DMS 273 (cell line): ENCODE results near the gene MTX1.
A peak's percentile ranks its signal among the peaks of the same experiment; 100 is the strongest.

Source experiments
- DNase-seq: peaks from one replicate; lab custom pipeline; 2025; ENCODE audit not compliant: unreplicated experiment; lab: John Stamatoyannopoulos, UW

Gene MTX1

DNA sequence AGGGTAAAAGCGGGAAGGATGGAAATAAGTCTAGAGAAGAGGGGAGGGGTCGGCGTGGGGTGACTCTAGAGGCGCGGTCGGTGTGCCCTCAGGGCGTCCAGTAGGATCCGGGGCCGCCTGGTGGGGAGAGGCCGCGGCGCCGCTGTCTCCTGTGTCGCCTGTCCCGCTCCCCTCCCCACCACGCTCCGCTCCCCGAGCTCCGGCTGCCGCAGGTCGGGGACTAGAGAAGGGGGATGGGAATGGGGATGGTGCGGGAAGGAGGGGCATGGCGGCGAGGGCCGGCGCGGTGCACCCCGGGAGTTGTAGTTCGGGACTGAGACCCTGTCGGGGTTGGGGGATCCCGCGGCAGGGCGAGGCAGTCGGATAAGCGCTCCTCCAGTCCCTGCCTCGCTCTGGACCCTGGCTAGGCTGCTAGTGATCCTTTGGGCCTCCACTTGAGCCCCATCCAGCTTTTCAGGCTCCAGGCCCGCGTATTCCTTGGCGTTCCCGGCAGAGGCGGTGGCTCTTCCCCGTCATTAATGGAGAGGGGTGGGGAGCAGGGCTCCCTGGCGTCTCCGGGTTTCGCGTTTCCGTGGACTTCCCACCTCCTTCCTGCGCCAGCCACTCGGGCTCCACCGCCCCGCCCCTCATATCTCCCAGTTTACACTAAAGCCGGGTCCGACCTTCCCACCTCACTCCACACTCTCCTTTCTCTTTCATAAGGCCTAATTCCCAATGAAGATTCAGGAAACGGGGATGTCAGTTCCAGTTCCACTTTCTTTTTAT lies 46.9 kb downstream of the MTX1 start, which contains the start of gene ENTREP3:
Gene ENTREP3, minus strand, starts transcription at position 241 of the 765 bp plus-strand sequence. CDS start 606 bp downstream, outside the sequence.
- DNase-seq: peak; percentile 93

DNA sequence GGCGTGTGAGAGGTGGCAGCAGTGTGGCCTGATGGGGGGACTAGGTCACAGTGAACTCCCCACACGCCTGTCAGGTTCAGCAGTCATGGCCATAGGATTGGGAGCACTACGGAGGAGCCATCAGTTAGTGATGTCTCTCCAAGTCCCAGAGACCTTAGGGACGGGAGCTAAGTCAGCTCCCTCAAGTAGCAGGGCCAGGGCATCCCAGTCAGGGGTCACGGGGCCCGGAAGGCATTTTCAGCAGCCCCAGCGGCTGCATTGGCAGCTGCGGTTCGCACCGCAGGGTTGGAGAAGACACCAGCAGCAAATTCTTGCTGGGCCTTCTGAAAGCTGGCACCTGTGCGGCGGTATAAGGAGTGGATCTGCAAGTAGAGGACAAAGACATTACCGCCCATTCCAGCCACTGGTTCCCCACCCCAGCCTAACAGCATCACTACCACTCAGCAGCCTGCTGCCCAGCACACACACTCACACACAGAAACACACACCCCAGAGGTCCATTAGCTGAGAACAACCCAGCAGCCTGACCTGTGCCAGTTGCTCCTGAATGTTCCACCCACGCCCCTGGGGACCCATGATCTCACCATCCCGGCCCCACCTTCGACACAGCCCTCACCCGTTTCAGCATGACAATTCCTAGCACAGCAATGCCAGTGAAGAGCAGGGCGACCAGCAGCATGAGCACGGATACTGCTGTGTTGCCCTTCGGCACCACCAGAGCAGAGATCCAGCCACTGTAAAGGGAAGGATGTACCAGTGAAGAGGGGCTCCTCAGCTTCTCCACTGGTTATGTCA lies 47.8 kb downstream of the MTX1 start:
- DNase-seq: peak; percentile 52

DNA sequence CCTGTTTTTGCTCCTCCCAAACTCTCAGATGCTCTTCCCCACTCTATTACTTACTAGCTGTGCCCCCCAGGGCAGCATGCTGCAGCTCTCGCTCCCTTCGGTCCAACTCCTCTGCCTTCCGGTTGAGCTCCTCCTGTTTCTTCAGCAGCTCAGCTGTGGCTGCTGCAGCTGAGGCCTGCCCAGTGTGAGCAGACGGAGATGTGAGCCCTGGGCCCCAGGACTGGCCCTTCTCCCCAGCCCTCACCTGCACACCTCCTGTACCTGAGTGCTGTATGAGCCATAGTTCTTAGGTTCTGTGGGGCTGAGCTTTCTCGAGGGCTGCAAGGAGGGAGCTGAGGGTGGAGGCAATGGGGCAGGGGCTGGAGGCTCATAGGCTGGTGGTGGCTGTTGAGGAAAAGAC lies 51.8 kb downstream of the MTX1 start:
- DNase-seq: no peak

DNA sequence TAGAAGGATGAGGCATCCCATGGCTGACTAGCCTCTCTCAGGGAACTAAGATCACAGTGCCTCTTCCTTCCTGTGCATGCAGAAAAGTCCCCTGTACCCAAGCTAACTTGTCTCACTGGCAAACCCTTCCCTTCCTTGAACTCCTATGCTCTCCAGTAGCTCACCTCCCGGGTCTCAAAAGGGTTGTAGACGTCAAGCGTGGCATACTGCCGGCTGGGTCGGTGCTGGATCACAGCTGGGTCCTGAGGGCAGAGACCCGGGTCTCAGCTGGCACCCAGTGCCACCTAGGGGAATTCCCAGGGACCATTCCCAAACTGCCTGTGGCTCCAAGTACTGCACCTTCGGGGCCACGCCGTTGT lies 53.0 kb downstream of the MTX1 start:
- no peak for DNase-seq

DNA sequence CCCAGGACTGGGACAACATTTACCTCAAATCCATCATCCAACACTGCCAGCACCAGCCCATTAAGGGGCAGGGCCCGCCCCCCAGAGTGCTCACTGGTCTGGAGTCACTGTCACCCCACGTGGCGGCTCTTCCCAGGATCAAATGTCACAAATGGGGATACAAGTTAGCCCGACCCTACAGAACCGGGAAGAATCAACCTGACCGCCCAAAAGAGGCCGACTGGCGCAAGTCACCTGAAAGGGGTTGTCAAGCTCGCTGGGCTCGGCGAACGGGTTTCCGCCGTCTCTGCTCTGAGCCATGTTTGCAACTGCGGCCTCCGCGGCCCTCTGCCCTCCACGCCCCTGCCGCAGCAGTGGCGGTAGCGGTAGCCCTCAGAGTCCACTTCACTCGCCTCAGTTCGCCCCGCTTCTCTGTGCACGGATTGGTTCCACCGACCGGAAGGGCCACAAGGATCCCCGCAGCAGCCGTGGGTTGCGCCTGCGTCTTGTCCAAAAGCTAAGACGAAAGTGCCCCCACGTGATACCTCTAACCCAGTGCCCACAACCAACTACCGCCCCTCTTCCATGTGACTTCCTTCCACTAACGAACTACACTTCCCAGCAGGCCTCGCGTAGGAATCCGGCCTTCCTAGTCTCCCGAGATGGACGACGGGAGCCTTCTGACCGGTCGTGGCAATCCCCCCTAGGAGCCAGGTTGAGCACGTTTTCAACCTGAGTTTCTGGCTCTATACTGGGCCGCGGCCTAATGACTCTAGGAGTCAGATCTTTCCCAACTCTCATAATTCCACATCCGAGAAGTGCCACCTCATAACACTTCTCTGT lies 53.6 kb downstream of the MTX1 start, which contains the start of gene SCAMP3:
Gene SCAMP3, minus strand, starts transcription at position 509 of the 822 bp plus-strand sequence. Its CDS starts 209 bp downstream, at position 300.
- DNase-seq: peak; percentile 99

DNA sequence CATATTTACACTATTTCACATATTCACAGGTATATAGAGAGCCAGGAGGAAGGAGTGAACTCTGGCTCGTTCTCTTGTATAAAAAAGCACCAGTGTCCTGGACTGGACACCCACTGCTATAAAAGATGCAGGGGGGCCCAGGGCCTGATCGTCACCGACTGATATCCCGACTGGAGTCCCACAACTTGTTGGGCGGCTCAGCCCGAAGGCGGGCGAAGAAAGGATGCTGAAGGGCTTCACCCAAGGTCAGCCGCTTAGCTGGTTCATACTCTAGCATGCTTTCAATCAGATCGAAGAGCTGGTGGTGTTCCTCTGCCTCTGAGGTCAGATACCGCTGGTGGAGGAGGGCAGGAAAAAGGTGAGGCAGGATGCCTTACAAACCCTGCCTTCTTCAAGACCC lies 54.6 kb downstream of the MTX1 start:
- no peak for DNase-seq
